Liver (tissue), 3 donors: ENCODE results near the gene GALNT8.

Experiments used
- EGR1 ChIP-seq, 2 donors: IDR thresholded peaks; 2 replicates each; pipeline ENCODE4 v1.6.1; 2016 to 2018; ENCODE audit warnings: antibody characterized with exemption in 2 of 2, low read depth in 2 of 2
- FOXA1 ChIP-seq: IDR thresholded peaks from 2 replicates; pipeline ENCODE4 v1.6.1; 2016; ENCODE audit warnings: antibody characterized with exemption
- GABPA ChIP-seq, 2 donors: IDR thresholded peaks in 1 of 2; conservative IDR thresholded peaks in 1 of 2; 2 replicates each; pipeline ENCODE4 v1.6.1; 2016; ENCODE audit warnings: antibody characterized with exemption in 2 of 2, mild to moderate bottlenecking in 1 of 2, moderate library complexity in 1 of 2
- JUND ChIP-seq, 2 donors: IDR thresholded peaks; 2 replicates each; pipeline ENCODE4 v1.6.1; 2016; ENCODE audit warnings: antibody characterized with exemption in 2 of 2
- RAD21 ChIP-seq, 2 donors: IDR thresholded peaks; 2 replicates each; pipeline ENCODE4 v1.6.1; 2016; ENCODE audit warnings: antibody characterized with exemption in 2 of 2, mild to moderate bottlenecking in 2 of 2
- RXRA ChIP-seq, 2 donors: IDR thresholded peaks; 2 replicates each; pipeline ENCODE4 v1.6.1; 2017 to 2018; ENCODE audit warnings: antibody characterized with exemption in 2 of 2, mild to moderate bottlenecking in 1 of 2
- SP1 ChIP-seq: IDR thresholded peaks from 2 replicates; pipeline ENCODE4 v1.6.1; 2018; ENCODE audit warnings: antibody characterized with exemption, mild to moderate bottlenecking
- TAF1 ChIP-seq: conservative IDR thresholded peaks from 2 replicates; pipeline ENCODE4 v1.6.1; 2016; ENCODE audit warnings: antibody characterized with exemption, mild to moderate bottlenecking
- YY1 ChIP-seq: IDR thresholded peaks from 2 replicates; pipeline ENCODE4 v1.6.1; 2016; ENCODE audit warnings: antibody characterized with exemption, mild to moderate bottlenecking
- TF ChIP-seq, protein P1 (sequence below): fragments of 150-350 bp; IDR thresholded peaks from 2 replicates; pipeline ENCODE4 v1.5.1; 2017; ENCODE audit warnings: improper control_type of control experiment, low read depth, low read length; ENCODE audit not compliant: missing input control
- TF ChIP-seq, protein P2 (sequence below): IDR thresholded peaks from 2 replicates; pipeline ENCODE4 v1.6.1; 2016; ENCODE audit warnings: antibody characterized with exemption, mild to moderate bottlenecking
- TF ChIP-seq, protein P3 (sequence below): IDR thresholded peaks from 2 replicates; pipeline ENCODE4 v1.6.1; 2016; ENCODE audit warnings: antibody characterized with exemption
- TF ChIP-seq, protein P4 (sequence below): IDR thresholded peaks from 2 replicates; pipeline ENCODE4 v1.6.1; 2016; ENCODE audit warnings: antibody characterized with exemption
- TF ChIP-seq, protein P5 (sequence below): IDR thresholded peaks from 2 replicates; pipeline ENCODE4 v1.6.1; 2016; ENCODE audit warnings: antibody characterized with exemption
- donor health status: healthy.
- donor health status: healthy.

DNA sequence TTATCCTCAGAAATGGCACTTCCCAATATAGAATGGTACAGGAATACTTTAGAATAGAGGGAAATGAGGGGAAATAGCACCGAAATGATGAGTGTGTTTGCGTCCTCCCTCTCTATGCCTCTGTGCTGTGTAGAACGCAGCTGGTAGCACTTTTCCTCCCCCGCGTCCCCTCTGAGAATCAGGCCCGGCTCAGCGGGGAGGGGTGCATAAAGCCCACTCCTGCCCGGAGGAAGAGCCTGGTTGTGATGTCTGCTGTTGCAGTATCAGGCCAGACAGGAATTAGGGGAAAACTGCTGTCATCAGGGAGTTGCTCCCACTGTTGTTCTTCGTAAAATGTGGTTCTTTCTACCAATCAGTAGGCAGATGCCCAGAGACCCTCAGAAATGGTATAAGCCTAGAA lies 76.0 kb downstream of the GALNT8 start:
- TF ChIP-seq, protein P1, sequence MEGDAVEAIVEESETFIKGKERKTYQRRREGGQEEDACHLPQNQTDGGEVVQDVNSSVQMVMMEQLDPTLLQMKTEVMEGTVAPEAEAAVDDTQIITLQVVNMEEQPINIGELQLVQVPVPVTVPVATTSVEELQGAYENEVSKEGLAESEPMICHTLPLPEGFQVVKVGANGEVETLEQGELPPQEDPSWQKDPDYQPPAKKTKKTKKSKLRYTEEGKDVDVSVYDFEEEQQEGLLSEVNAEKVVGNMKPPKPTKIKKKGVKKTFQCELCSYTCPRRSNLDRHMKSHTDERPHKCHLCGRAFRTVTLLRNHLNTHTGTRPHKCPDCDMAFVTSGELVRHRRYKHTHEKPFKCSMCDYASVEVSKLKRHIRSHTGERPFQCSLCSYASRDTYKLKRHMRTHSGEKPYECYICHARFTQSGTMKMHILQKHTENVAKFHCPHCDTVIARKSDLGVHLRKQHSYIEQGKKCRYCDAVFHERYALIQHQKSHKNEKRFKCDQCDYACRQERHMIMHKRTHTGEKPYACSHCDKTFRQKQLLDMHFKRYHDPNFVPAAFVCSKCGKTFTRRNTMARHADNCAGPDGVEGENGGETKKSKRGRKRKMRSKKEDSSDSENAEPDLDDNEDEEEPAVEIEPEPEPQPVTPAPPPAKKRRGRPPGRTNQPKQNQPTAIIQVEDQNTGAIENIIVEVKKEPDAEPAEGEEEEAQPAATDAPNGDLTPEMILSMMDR: no peak
- TF ChIP-seq TAF1 (no peak), RAD21 (IDR thresholded peaks at IDR 0.05) (no peak), RXRA (IDR thresholded peaks at IDR 0.05) (no peak), EGR1 (IDR thresholded peaks at IDR 0.05; ENCODE audit: low read depth in 2 of 2) (no peak), FOXA1 (no peak), SP1 (no peak), YY1 (no peak), JUND (IDR thresholded peaks at IDR 0.05) (no peak), GABPA (IDR thresholded peaks at IDR 0.05 in 1 of 2, conservative IDR thresholded peaks at IDR 0.05 in 1 of 2) (no peak)
- TF ChIP-seq, protein P2, sequence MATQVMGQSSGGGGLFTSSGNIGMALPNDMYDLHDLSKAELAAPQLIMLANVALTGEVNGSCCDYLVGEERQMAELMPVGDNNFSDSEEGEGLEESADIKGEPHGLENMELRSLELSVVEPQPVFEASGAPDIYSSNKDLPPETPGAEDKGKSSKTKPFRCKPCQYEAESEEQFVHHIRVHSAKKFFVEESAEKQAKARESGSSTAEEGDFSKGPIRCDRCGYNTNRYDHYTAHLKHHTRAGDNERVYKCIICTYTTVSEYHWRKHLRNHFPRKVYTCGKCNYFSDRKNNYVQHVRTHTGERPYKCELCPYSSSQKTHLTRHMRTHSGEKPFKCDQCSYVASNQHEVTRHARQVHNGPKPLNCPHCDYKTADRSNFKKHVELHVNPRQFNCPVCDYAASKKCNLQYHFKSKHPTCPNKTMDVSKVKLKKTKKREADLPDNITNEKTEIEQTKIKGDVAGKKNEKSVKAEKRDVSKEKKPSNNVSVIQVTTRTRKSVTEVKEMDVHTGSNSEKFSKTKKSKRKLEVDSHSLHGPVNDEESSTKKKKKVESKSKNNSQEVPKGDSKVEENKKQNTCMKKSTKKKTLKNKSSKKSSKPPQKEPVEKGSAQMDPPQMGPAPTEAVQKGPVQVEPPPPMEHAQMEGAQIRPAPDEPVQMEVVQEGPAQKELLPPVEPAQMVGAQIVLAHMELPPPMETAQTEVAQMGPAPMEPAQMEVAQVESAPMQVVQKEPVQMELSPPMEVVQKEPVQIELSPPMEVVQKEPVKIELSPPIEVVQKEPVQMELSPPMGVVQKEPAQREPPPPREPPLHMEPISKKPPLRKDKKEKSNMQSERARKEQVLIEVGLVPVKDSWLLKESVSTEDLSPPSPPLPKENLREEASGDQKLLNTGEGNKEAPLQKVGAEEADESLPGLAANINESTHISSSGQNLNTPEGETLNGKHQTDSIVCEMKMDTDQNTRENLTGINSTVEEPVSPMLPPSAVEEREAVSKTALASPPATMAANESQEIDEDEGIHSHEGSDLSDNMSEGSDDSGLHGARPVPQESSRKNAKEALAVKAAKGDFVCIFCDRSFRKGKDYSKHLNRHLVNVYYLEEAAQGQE: no peak
- TF ChIP-seq, protein P3, sequence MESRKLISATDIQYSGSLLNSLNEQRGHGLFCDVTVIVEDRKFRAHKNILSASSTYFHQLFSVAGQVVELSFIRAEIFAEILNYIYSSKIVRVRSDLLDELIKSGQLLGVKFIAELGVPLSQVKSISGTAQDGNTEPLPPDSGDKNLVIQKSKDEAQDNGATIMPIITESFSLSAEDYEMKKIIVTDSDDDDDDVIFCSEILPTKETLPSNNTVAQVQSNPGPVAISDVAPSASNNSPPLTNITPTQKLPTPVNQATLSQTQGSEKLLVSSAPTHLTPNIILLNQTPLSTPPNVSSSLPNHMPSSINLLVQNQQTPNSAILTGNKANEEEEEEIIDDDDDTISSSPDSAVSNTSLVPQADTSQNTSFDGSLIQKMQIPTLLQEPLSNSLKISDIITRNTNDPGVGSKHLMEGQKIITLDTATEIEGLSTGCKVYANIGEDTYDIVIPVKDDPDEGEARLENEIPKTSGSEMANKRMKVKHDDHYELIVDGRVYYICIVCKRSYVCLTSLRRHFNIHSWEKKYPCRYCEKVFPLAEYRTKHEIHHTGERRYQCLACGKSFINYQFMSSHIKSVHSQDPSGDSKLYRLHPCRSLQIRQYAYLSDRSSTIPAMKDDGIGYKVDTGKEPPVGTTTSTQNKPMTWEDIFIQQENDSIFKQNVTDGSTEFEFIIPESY: no peak
- TF ChIP-seq, protein P4, sequence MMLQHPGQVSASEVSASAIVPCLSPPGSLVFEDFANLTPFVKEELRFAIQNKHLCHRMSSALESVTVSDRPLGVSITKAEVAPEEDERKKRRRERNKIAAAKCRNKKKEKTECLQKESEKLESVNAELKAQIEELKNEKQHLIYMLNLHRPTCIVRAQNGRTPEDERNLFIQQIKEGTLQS: no peak
- TF ChIP-seq, protein P5, sequence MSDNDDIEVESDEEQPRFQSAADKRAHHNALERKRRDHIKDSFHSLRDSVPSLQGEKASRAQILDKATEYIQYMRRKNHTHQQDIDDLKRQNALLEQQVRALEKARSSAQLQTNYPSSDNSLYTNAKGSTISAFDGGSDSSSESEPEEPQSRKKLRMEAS: no peak
